H1 (cell line): ENCODE measurements around the gene CHRM4. TPM values are rescaled to one million over a fixed set of nuclear protein-coding genes. Genes with fewer than 3 reads are reported as not detected.

Experiments
- CTCF ChIA-PET: fragments of 300-600 bp; sonication (Branson Sonifier 250); formaldehyde crosslinking; loops from one replicate; lab custom pipeline; 2021; ENCODE audit not compliant: partially characterized antibody; lab: Charles Lee
- POLR2A ChIA-PET: fragments of 300-600 bp; sonication (Branson Sonifier 250); formaldehyde crosslinking; loops from one replicate; lab custom pipeline; 2021; ENCODE audit warnings: inconsistent platforms; ENCODE audit not compliant: partially characterized antibody; lab: Charles Lee
- DNase-seq, 2 experiments: peaks; one replicate each; pipeline versions ENCODE4 v3.0.0 to v3.0.0-alpha.2; 2010 to 2022; ENCODE audit warnings: low spot score in 2 of 2, low read depth in 1 of 2, mixed read lengths in 1 of 2
- FAIRE-seq: peaks from 2 replicates; lab custom pipeline; 2011; peaks lifted over from hg19 to GRCh38; lab: Jason Lieb, UNC
- H2AFZ ChIP-seq: 2 replicates; pipeline ENCODE4 v1.8.1; 2012; ENCODE audit warnings: low read length, inconsistent platforms
- H2AK5ac ChIP-seq: 2 replicates; pipeline ENCODE4 v1.6.1; 2013; ENCODE audit warnings: low read depth, low read length
- H2BK120ac ChIP-seq: replicated peaks from 2 replicates; pipeline ENCODE3; 2013; ENCODE audit warnings: low read depth, low read length, inconsistent platforms
- H2BK12ac ChIP-seq: 2 replicates; pipeline ENCODE4 v1.6.1; 2013; ENCODE audit warnings: low read depth, low read length
- H2BK15ac ChIP-seq: 2 replicates; pipeline ENCODE4 v1.6.1; 2013; ENCODE audit warnings: low read length
- H2BK20ac ChIP-seq: 2 replicates; pipeline ENCODE4 v1.6.1; 2013; ENCODE audit warnings: low read length
- H2BK5ac ChIP-seq: 2 replicates; pipeline ENCODE4 v1.6.1; 2013; ENCODE audit warnings: low read depth, low read length
- H3K14ac ChIP-seq: 2 replicates; pipeline ENCODE4 v1.6.1; 2013; ENCODE audit warnings: inconsistent platforms; ENCODE audit not compliant: insufficient read length
- H3K18ac ChIP-seq: 2 replicates; pipeline ENCODE4 v1.6.1; 2013; ENCODE audit warnings: low read length; ENCODE audit errors: extremely low read depth
- H3K23ac ChIP-seq: 2 replicates; pipeline ENCODE4 v1.6.1; 2013; ENCODE audit warnings: inconsistent platforms; ENCODE audit not compliant: insufficient read length
- H3K23me2 ChIP-seq: 2 replicates; pipeline ENCODE4 v1.6.1; 2013; ENCODE audit warnings: low read depth, low read length
- H3K27ac ChIP-seq: 2 replicates; pipeline ENCODE4 v1.6.1; 2011; ENCODE audit warnings: low read depth, low read length, inconsistent platforms
- H3K27me3 ChIP-seq, 4 experiments: replicated peaks in 1 of 4; 1 replicate in 1 of 4; 2 replicates in 3 of 4; pipeline versions ENCODE4 v1.6.1 to v1.8.1; 2011 to 2013; ENCODE audit warnings: low read length in 3 of 4, mild to moderate bottlenecking in 3 of 4, inconsistent platforms in 2 of 4, mixed read lengths in 2 of 4, moderate library complexity in 1 of 4; ENCODE audit not compliant: control insufficient read depth in 3 of 4, insufficient read depth in 3 of 4; ENCODE audit errors: extremely low read depth in 1 of 4
- H3K36me3 ChIP-seq, 4 experiments: 2 replicates each; pipeline versions ENCODE4 v1.6.1 to v1.8.1; 2011 to 2013; ENCODE audit warnings: mild to moderate bottlenecking in 4 of 4, low read length in 3 of 4, moderate library complexity in 2 of 4, control low read depth in 1 of 4, inconsistent platforms in 1 of 4; ENCODE audit not compliant: insufficient read depth in 4 of 4, control insufficient read depth in 2 of 4
- H3K4ac ChIP-seq: replicated peaks from 2 replicates; pipeline ENCODE3; 2013; ENCODE audit warnings: low read length, low read depth, mixed read lengths, inconsistent platforms; ENCODE audit not compliant: insufficient read length
- H3K4me1 ChIP-seq, 4 experiments: replicated peaks in 1 of 4; 1 replicate in 1 of 4; 2 replicates in 3 of 4; pipeline versions ENCODE4 v1.6.1 to v1.8.1; 2011 to 2013; ENCODE audit warnings: low read length in 3 of 4, inconsistent platforms in 2 of 4, mixed read lengths in 1 of 4; ENCODE audit not compliant: insufficient read depth in 4 of 4, control insufficient read depth in 3 of 4
- H3K4me2 ChIP-seq, 2 experiments: 2 replicates each; pipeline versions ENCODE4 v1.6.1 to v1.8.1; 2011 to 2013; ENCODE audit warnings: low read depth in 2 of 2, low read length in 2 of 2, control low read depth in 1 of 2, inconsistent platforms in 1 of 2, mild to moderate bottlenecking in 1 of 2; ENCODE audit not compliant: insufficient read depth in 1 of 2
- H3K4me3 ChIP-seq, 4 experiments: fragments of 200-600, 300-600 bp in 1 of 4; sonication (generic), shearing (Covaris generic), sonication (Bioruptor Twin) in 1 of 4; 2 replicates each; pipeline versions ENCODE4 v1.5.1 to v1.8.1; 2011 to 2016; ENCODE audit warnings: low read length in 4 of 4, low read depth in 3 of 4, control low read depth in 2 of 4, inconsistent platforms in 2 of 4, mild to moderate bottlenecking in 2 of 4, mixed read lengths in 1 of 4, moderate library complexity in 1 of 4; ENCODE audit not compliant: insufficient read depth in 2 of 4; ENCODE audit errors: extremely low read depth in 1 of 4
- H3K56ac ChIP-seq: replicated peaks from 2 replicates; pipeline ENCODE3; 2013; ENCODE audit warnings: low read depth, mild to moderate bottlenecking, mixed read lengths, low read length, inconsistent platforms; ENCODE audit not compliant: insufficient read length
- H3K79me1 ChIP-seq: 2 replicates; pipeline ENCODE4 v1.6.1; 2013; ENCODE audit warnings: low read depth, low read length, control low read depth
- H3K79me2 ChIP-seq, 2 experiments: 2 replicates each; pipeline versions ENCODE4 v1.6.1 to v1.8.1; 2012 to 2013; ENCODE audit warnings: low read length in 2 of 2, mild to moderate bottlenecking in 2 of 2, inconsistent platforms in 1 of 2; ENCODE audit not compliant: insufficient read depth in 2 of 2, control insufficient read depth in 1 of 2
- H3K9ac ChIP-seq, 4 experiments: replicated peaks in 1 of 4; 1 replicate in 1 of 4; 2 replicates in 3 of 4; pipeline versions ENCODE4 v1.6.1 to v1.8.1; 2011 to 2013; ENCODE audit warnings: low read depth in 3 of 4, low read length in 3 of 4, control low read depth in 2 of 4, mild to moderate bottlenecking in 2 of 4, moderate library complexity in 2 of 4, inconsistent platforms in 1 of 4; ENCODE audit errors: extremely low read depth in 1 of 4
- H3K9me3 ChIP-seq, 2 experiments: 2 replicates each; pipeline versions ENCODE4 v1.6.1 to v1.8.1; 2012 to 2013; ENCODE audit warnings: mild to moderate bottlenecking in 2 of 2, moderate library complexity in 2 of 2, control low read depth in 1 of 2, inconsistent platforms in 1 of 2, low read depth in 1 of 2, low read length in 1 of 2, mixed read lengths in 1 of 2; ENCODE audit not compliant: insufficient read depth in 2 of 2
- H4K20me1 ChIP-seq, 2 experiments: replicated peaks in 1 of 2; 2 replicates each; pipeline versions ENCODE3 to v1.8.1; 2011 to 2013; ENCODE audit warnings: inconsistent platforms in 2 of 2, low read length in 2 of 2, mild to moderate bottlenecking in 1 of 2; ENCODE audit not compliant: insufficient read depth in 2 of 2, control insufficient read depth in 1 of 2
- H4K5ac ChIP-seq: 2 replicates; pipeline ENCODE4 v1.6.1; 2013; ENCODE audit warnings: low read length, low read depth, mixed read lengths, inconsistent platforms; ENCODE audit not compliant: insufficient read length
- H4K8ac ChIP-seq: 2 replicates; pipeline ENCODE4 v1.8.0; 2013; ENCODE audit warnings: mild to moderate bottlenecking, moderate library complexity, low read length, inconsistent platforms; ENCODE audit not compliant: insufficient read depth; ENCODE audit errors: extremely low read depth
- H4K91ac ChIP-seq: replicated peaks from 2 replicates; pipeline ENCODE3; 2013; ENCODE audit warnings: low read length, mixed read lengths, inconsistent platforms; ENCODE audit not compliant: insufficient read length
- CBX8 ChIP-seq: fragments of 300-800, 300-1000 bp; sonication (generic); IDR thresholded peaks from 2 replicates; pipeline ENCODE4 v1.7.1; 2016; ENCODE audit warnings: low read depth, low read length, borderline replicate concordance
- CEBPB ChIP-seq: IDR thresholded peaks from 2 replicates; pipeline ENCODE4 v1.6.1; 2012; ENCODE audit warnings: low read depth, low read length
- SAP30 ChIP-seq: fragments of 300-600 bp; sonication (generic); IDR thresholded peaks from 2 replicates; pipeline ENCODE4 v1.7.1; 2012; ENCODE audit warnings: low read length, moderate library complexity, mild to moderate bottlenecking, inconsistent platforms; ENCODE audit not compliant: insufficient read depth, insufficient replicate concordance
- SRF ChIP-seq: IDR thresholded peaks from 2 replicates; pipeline ENCODE4 v1.6.1; 2011; ENCODE audit warnings: mild to moderate bottlenecking, low read depth, low read length, moderate library complexity
- TAF1 ChIP-seq: IDR thresholded peaks from 2 replicates; pipeline ENCODE4 v1.6.1; 2011; ENCODE audit warnings: mild to moderate bottlenecking, low read depth, low read length
- WGBS, 2 experiments: shearing (Covaris generic) in 1 of 2; methylation state at CpG; one replicate each; pipeline versions ENCODE4 v1.1.6 to v1.1.7; 2013 to 2015; ENCODE audit warnings: low lambda C conversion rate in 2 of 2, mixed read lengths in 2 of 2, inconsistent platforms in 1 of 2, low coverage in 1 of 2, missing lambda C conversion rate in 1 of 2; ENCODE audit not compliant: insufficient replicate concordance in 2 of 2, insufficient coverage in 1 of 2, insufficient read length in 1 of 2; ENCODE audit errors: extremely low coverage in 1 of 2, missing lambda C conversion rate in 1 of 2; 5-methylcytosine and 5-hydroxymethylcytosine counted together
- polyA plus RNA-seq, 7 experiments: library from polyadenylated mRNA; depleted of rRNA in 3 of 7; stranded (reverse) in 5 of 7; unstranded in 2 of 7; fragments of >200 nt in 5 of 7; fragments of 200-250 nt in 2 of 7; gene quantifications; 1 replicate in 5 of 7; 2 replicates in 1 of 7; 4 replicates in 1 of 7; pipeline versions ENCODE4 v1.2.1 to v1.2.3, GENCODE V29; 2011 to 2013; ENCODE audit warnings: missing spikeins in 2 of 7, mixed read lengths in 2 of 7
- total RNA-seq: library from RNA; stranded (reverse); fragmentation: NEBNext Ultra II Directional; extraction: Animal tissue kit (Norgen Biotek cat#: 25700); gene quantifications from 2 replicates; pipeline ENCODE4 v1.2.1, GENCODE V29; 2021

Gene CHRM4
- total and polyA plus RNA-seq, 2 of the 8 experiments (the other 6 are each of a cell fraction or from before 2014, with no cell fraction given) = 1.1 to 1.3 TPM

DNA sequence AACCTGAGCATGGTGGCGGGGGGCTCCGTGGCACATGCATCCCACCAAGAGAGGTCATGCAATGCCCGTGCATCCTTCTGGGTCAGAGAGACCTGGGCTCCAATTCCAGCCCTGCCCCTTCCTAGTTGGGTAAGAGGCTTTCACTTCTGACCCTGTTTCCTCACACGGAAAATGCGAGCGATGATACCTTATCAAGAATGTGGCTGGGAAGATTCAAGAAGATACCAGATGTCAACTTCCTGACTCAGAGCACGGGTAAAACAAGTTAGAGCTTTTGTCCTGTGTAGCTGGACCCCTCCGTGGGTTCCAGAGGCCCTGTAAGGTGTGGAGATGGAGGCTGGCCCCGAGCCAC, 53.0 kb downstream of the CHRM4 start:
- H3K23me2 ChIP-seq = no peaks in the 10 kb centered on the region; the same call in 1 of the 2 replicates
- peak overlapping the region; percentile 80 for H3K56ac ChIP-seq
- no peak overlapping the region for H3K23ac ChIP-seq
- H3K79me1 ChIP-seq = 0 out of 2 replicates have a peak, but pooled peaks cover 3% of the 10 kb centered on the region
- peaks cover 34 to 62% (median 54%) of the 10 kb centered on the region in 4 experiments for H3K4me1 ChIP-seq
- no peak for TF ChIP-seq SAP30
- no peak for TF ChIP-seq TAF1
- no peak for TF ChIP-seq SRF
- no peak for TF ChIP-seq CEBPB
- TF ChIP-seq CBX8 = no peak
- peak overlapping the region; percentile 60; the same call in 1 of the 2 replicates for H2AK5ac ChIP-seq
- no peak overlapping the region for H2AFZ ChIP-seq
- H3K36me3 ChIP-seq = no peaks in the 10 kb centered on the region
- no peak overlapping the region; a peak in 2 of 7 replicates for H3K9ac ChIP-seq
- FAIRE-seq (no peak), DNase-seq (no peak)
- peak overlapping the region; percentile 18; the same call in 1 of the 2 replicates for H2BK15ac ChIP-seq
- peak overlapping the region; percentile 84 for H2BK12ac ChIP-seq
- no peaks in the 10 kb centered on the region for H3K9me3 ChIP-seq
- ChIA-PET CTCF (interaction anchor here (0.9 to 44.5 kb wide), 7 partner anchors 4 to 95 kb away, joined by 3 to 1004 read pairs (median 6); partner anchors contain the start of genes DGKZ and MDK), POLR2A (interaction anchor here (0.8 to 3.4 kb wide), 13 partner anchors 8 to 214 kb away, joined by 3 to 21 read pairs (median 6); partner anchors contain the start of gene DGKZ)
- peak overlapping the region; percentile 92 for H2BK5ac ChIP-seq
- H4K20me1 ChIP-seq = no peaks in the 10 kb centered on the region
- H3K4me3 ChIP-seq = peak overlapping the region in 2 of 4 experiments; percentile 15 to 46; a peak in 4 of 8 replicates
- no peak overlapping the region for H3K14ac ChIP-seq
- H3K4me2 ChIP-seq = peak overlapping the region; percentile 55 to 68
- peak overlapping the region; percentile 97 for H3K18ac ChIP-seq
- peak overlapping the region; percentile 77 for H2BK120ac ChIP-seq
- peaks cover 2 to 11% (median 10%) of the 10 kb centered on the region in 4 experiments for H3K27me3 ChIP-seq
- peak overlapping the region; percentile 34 for H3K4ac ChIP-seq
- H4K91ac ChIP-seq = peak overlapping the region; percentile 84
- H4K5ac ChIP-seq = peak overlapping the region; percentile 87
- H3K79me2 ChIP-seq = no peaks in the 10 kb centered on the region
- WGBS, 2 experiments = 29% methylated on average over 9 of the region's 9 CpGs; no CpG with 5 or more reads in 1 of the 2 experiments
- peak overlapping the region; percentile 74 for H3K27ac ChIP-seq
- H2BK20ac ChIP-seq = peak overlapping the region; percentile 68
- peak overlapping the region; percentile 69; the same call in 1 of the 2 replicates for H4K8ac ChIP-seq
